PFSK-1 (cell line): ENCODE measurements around the gene NMBR.

Experiments used
- POLR2AphosphoS5 ChIP-seq: IDR thresholded peaks from 2 replicates; pipeline ENCODE4 v1.6.1; 2012; ENCODE audit warnings: low read depth, mild to moderate bottlenecking, control low read depth, low read length, moderate library complexity
- SIN3A ChIP-seq: IDR thresholded peaks from 2 replicates; pipeline ENCODE4 v1.6.1; 2012; ENCODE audit warnings: mild to moderate bottlenecking, low read length, moderate library complexity, borderline replicate concordance; ENCODE audit not compliant: insufficient read depth
- TAF1 ChIP-seq: IDR thresholded peaks from 2 replicates; pipeline ENCODE4 v1.6.1; 2012; ENCODE audit warnings: low read length, control low read depth, borderline replicate concordance; ENCODE audit not compliant: insufficient read depth
- TF ChIP-seq, protein P1 (sequence below), 2 experiments: IDR thresholded peaks; 2 replicates each; pipeline versions ENCODE4 v1.6.1 to v1.8.0; 2011 to 2012; ENCODE audit warnings: low read depth in 2 of 2, low read length in 2 of 2, control low read depth in 1 of 2, inconsistent platforms in 1 of 2, mild to moderate bottlenecking in 1 of 2, moderate library complexity in 1 of 2; ENCODE audit not compliant: insufficient read depth in 1 of 2

DNA sequence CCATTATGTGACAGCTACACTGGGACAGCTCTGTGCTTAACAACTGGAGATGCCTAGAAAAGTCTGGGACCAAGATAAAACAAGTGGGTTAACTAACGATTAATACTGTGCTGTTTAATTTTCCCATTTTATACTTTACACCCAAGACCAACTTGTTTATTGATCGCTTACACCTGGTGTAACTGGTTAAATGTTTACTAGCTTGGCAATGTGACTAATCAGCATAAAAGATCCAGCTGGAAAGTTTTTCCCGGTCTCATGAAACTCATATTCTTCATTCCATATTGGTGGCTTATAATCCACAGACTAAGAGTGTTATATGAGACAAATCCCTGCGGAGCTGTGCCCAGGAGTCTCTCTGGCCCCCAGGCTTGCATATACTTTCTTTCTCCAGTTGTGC, 115.9 kb downstream of the NMBR start:
- TF ChIP-seq, protein P1, sequence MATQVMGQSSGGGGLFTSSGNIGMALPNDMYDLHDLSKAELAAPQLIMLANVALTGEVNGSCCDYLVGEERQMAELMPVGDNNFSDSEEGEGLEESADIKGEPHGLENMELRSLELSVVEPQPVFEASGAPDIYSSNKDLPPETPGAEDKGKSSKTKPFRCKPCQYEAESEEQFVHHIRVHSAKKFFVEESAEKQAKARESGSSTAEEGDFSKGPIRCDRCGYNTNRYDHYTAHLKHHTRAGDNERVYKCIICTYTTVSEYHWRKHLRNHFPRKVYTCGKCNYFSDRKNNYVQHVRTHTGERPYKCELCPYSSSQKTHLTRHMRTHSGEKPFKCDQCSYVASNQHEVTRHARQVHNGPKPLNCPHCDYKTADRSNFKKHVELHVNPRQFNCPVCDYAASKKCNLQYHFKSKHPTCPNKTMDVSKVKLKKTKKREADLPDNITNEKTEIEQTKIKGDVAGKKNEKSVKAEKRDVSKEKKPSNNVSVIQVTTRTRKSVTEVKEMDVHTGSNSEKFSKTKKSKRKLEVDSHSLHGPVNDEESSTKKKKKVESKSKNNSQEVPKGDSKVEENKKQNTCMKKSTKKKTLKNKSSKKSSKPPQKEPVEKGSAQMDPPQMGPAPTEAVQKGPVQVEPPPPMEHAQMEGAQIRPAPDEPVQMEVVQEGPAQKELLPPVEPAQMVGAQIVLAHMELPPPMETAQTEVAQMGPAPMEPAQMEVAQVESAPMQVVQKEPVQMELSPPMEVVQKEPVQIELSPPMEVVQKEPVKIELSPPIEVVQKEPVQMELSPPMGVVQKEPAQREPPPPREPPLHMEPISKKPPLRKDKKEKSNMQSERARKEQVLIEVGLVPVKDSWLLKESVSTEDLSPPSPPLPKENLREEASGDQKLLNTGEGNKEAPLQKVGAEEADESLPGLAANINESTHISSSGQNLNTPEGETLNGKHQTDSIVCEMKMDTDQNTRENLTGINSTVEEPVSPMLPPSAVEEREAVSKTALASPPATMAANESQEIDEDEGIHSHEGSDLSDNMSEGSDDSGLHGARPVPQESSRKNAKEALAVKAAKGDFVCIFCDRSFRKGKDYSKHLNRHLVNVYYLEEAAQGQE (IDR thresholded peaks at IDR 0.05; ENCODE audit: insufficient read depth in 1 of 2, low read depth in 2 of 2, low read length in 2 of 2) = no peak
- TF ChIP-seq POLR2AphosphoS5 (no peak), SIN3A (no peak), TAF1 (no peak)
